Measurements from ENCODE around the gene ZCCHC17.

The ZCCHC17 gene

GRCh38 chr1:31300193-31300592, 3.4 kb downstream of the ZCCHC17 start:
- no peak overlapping the region for H3K9ac ChIP-seq
- H3K4me1 ChIP-seq (ENCODE audit: low read depth, poor library complexity, severe bottlenecking): peaks cover 10% of the 10 kb centered on the region
- H3K27me3 ChIP-seq (ENCODE audit: insufficient read depth, low read depth): no peaks in the 10 kb centered on the region
- peaks cover 43% of the 10 kb centered on the region for H3K79me2 ChIP-seq (ENCODE audit: insufficient read depth, low read depth)
- no peak overlapping the region for H2AFZ ChIP-seq (ENCODE audit: low read depth)
- H4K20me1 ChIP-seq (ENCODE audit: insufficient read depth): no peaks in the 10 kb centered on the region
- TF ChIP-seq CTCF (conservative IDR thresholded peaks at IDR 0.05; ENCODE audit: low read depth, low read length): no peak
- no peaks in the 10 kb centered on the region for H3K36me3 ChIP-seq (ENCODE audit: insufficient read depth)
- no peak overlapping the region for H3K4me2 ChIP-seq
- H3K4me3 ChIP-seq (IDR thresholded peaks at IDR 0.05; ENCODE audit: insufficient read depth, low read depth, low read length): no peak overlapping the region
- H3K27ac ChIP-seq: no peak overlapping the region

- H4K20me1 ChIP-seq (ENCODE audit: insufficient read depth): no peaks in the 10 kb centered on the region
- no peak overlapping the region for H3K27ac ChIP-seq
- peaks cover 33% of the 10 kb centered on the region; the same call in 1 of the 2 replicates for H3K79me2 ChIP-seq (ENCODE audit: insufficient read depth, low read depth)
- H3K9ac ChIP-seq: no peak overlapping the region
- no peaks in the 10 kb centered on the region for H3K36me3 ChIP-seq (ENCODE audit: insufficient read depth)
- no peak overlapping the region for H3K4me3 ChIP-seq (IDR thresholded peaks at IDR 0.05; ENCODE audit: insufficient read depth, low read depth, low read length)
- no peaks in the 10 kb centered on the region for H3K27me3 ChIP-seq (ENCODE audit: insufficient read depth, low read depth)
- H2AFZ ChIP-seq (ENCODE audit: low read depth): no peak overlapping the region
- no peak overlapping the region for H3K4me2 ChIP-seq
- TF ChIP-seq CTCF (conservative IDR thresholded peaks at IDR 0.05; ENCODE audit: low read depth, low read length): no peak
- H3K4me1 ChIP-seq (ENCODE audit: low read depth, poor library complexity, severe bottlenecking): peaks cover 2% of the 10 kb centered on the region
Measured at GRCh38 chr1:31302709-31303441, 6.0 kb downstream of the ZCCHC17 start.

- no peak overlapping the region for H3K27ac ChIP-seq
- H3K4me3 ChIP-seq (IDR thresholded peaks at IDR 0.05; ENCODE audit: insufficient read depth, low read depth, low read length): no peak overlapping the region
- H3K36me3 ChIP-seq (ENCODE audit: insufficient read depth): no peaks in the 10 kb centered on the region
- H3K4me2 ChIP-seq: no peak overlapping the region
- TF ChIP-seq CTCF (conservative IDR thresholded peaks at IDR 0.05; ENCODE audit: low read depth, low read length): no peak
- no peak overlapping the region for H2AFZ ChIP-seq (ENCODE audit: low read depth)
- no peak overlapping the region for H3K9ac ChIP-seq
- peaks cover 4% of the 10 kb centered on the region for H3K4me1 ChIP-seq (ENCODE audit: low read depth, poor library complexity, severe bottlenecking)
- H3K27me3 ChIP-seq (ENCODE audit: insufficient read depth, low read depth): no peaks in the 10 kb centered on the region
- peaks cover 10% of the 10 kb centered on the region; the same call in 1 of the 2 replicates for H3K79me2 ChIP-seq (ENCODE audit: insufficient read depth, low read depth)
- no peaks in the 10 kb centered on the region for H4K20me1 ChIP-seq (ENCODE audit: insufficient read depth)
Measured at GRCh38 chr1:31306278-31306677, 9.4 kb downstream of the ZCCHC17 start.

GRCh38 chr1:31308036-31308435, 11.2 kb downstream of the ZCCHC17 start:
- no peaks in the 10 kb centered on the region for H3K36me3 ChIP-seq (ENCODE audit: insufficient read depth)
- no peak for TF ChIP-seq CTCF (conservative IDR thresholded peaks at IDR 0.05; ENCODE audit: low read depth, low read length)
- H2AFZ ChIP-seq (ENCODE audit: low read depth): no peak overlapping the region
- no peak overlapping the region for H3K27ac ChIP-seq
- no peaks in the 10 kb centered on the region for H4K20me1 ChIP-seq (ENCODE audit: insufficient read depth)
- no peak overlapping the region for H3K4me2 ChIP-seq
- no peak overlapping the region for H3K4me3 ChIP-seq (IDR thresholded peaks at IDR 0.05; ENCODE audit: insufficient read depth, low read depth, low read length)
- H3K4me1 ChIP-seq (ENCODE audit: low read depth, poor library complexity, severe bottlenecking): peaks cover 4% of the 10 kb centered on the region
- H3K79me2 ChIP-seq (ENCODE audit: insufficient read depth, low read depth): peaks cover 10% of the 10 kb centered on the region; the same call in 1 of the 2 replicates
- H3K27me3 ChIP-seq (ENCODE audit: insufficient read depth, low read depth): no peaks in the 10 kb centered on the region
- no peak overlapping the region for H3K9ac ChIP-seq

Measured in KMS-11 (cell line).